Suprapubic skin (tissue), 3 donors: ENCODE data around the gene ATP1A2.

Source experiments
- POLR2A ChIP-seq, 2 donors: fragments of 450-650 bp; IDR thresholded peaks; one replicate each; pipeline ENCODE4 v1.6.1; 2017; ENCODE audit warnings: antibody characterized with exemption in 2 of 2, mild to moderate bottlenecking in 2 of 2, moderate library complexity in 2 of 2
- TF ChIP-seq, protein P1 (sequence below), 2 donors: fragments of 200-600 bp in 1 of 2; fragments of 450-650 bp in 1 of 2; sonication (generic) in 1 of 2; IDR thresholded peaks; one replicate each; pipeline ENCODE4 v1.5.1; 2016 to 2019; ENCODE audit warnings: antibody characterized with exemption in 2 of 2, mild to moderate bottlenecking in 1 of 2, moderate library complexity in 1 of 2

GRCh38 chr1:160159846-160160245 lies 44.3 kb downstream of the ATP1A2 start:
- TF ChIP-seq, protein P1, sequence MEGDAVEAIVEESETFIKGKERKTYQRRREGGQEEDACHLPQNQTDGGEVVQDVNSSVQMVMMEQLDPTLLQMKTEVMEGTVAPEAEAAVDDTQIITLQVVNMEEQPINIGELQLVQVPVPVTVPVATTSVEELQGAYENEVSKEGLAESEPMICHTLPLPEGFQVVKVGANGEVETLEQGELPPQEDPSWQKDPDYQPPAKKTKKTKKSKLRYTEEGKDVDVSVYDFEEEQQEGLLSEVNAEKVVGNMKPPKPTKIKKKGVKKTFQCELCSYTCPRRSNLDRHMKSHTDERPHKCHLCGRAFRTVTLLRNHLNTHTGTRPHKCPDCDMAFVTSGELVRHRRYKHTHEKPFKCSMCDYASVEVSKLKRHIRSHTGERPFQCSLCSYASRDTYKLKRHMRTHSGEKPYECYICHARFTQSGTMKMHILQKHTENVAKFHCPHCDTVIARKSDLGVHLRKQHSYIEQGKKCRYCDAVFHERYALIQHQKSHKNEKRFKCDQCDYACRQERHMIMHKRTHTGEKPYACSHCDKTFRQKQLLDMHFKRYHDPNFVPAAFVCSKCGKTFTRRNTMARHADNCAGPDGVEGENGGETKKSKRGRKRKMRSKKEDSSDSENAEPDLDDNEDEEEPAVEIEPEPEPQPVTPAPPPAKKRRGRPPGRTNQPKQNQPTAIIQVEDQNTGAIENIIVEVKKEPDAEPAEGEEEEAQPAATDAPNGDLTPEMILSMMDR (IDR thresholded peaks at IDR 0.05) = no peak
- no peak for TF ChIP-seq POLR2A (IDR thresholded peaks at IDR 0.05)
